Endothelial cell (in vitro differentiated cells): Measurements from ENCODE around the gene ARPC5. TPM values are rescaled to one million over a fixed set of nuclear protein-coding genes. Genes with fewer than 3 reads are reported as not detected.
"Not testable (repeated sequence)": the region's sequence is repeated elsewhere in the genome, so short reads cannot be mapped to it uniquely, and the experiment has no call there.

Experiments
- DNase-seq: peaks from one replicate; pipeline ENCODE4 v3.0.0; 2021; ENCODE audit warnings: low spot score
- H3K27ac Mint-ChIP-seq: one replicate; pipeline ENCODE4 v1.8.0; 2021; ENCODE audit warnings: mixed read lengths, inconsistent platforms; ENCODE audit not compliant: unreplicated experiment
- H3K27me3 Mint-ChIP-seq: one replicate; pipeline ENCODE4 v1.8.0; 2021; ENCODE audit warnings: mild to moderate bottlenecking, moderate library complexity, mixed read lengths, inconsistent platforms; ENCODE audit not compliant: unreplicated experiment
- H3K36me3 Mint-ChIP-seq: one replicate; pipeline ENCODE4 v1.8.0; 2021; ENCODE audit warnings: mild to moderate bottlenecking, low read depth, mixed read lengths, inconsistent platforms; ENCODE audit not compliant: unreplicated experiment
- H3K4me1 Mint-ChIP-seq: one replicate; pipeline ENCODE4 v1.8.0; 2021; ENCODE audit warnings: mild to moderate bottlenecking, mixed read lengths, inconsistent platforms; ENCODE audit not compliant: unreplicated experiment
- H3K4me3 Mint-ChIP-seq: one replicate; pipeline ENCODE4 v1.8.0; 2021; ENCODE audit warnings: mild to moderate bottlenecking, mixed read lengths, inconsistent platforms; ENCODE audit not compliant: unreplicated experiment
- H3K9me3 Mint-ChIP-seq: one replicate; pipeline ENCODE4 v1.8.0; 2021; ENCODE audit warnings: mixed read lengths, inconsistent platforms; ENCODE audit not compliant: unreplicated experiment
- CTCF ChIP-seq: fragments of 200-600 bp; sonication (generic); IDR thresholded peaks from one replicate; pipeline ENCODE4 v1.5.0; 2021; ENCODE audit warnings: antibody characterized with exemption; ENCODE audit not compliant: unreplicated experiment
- total RNA-seq: library from RNA; stranded (reverse); fragmentation: NEBNext Ultra II Directional; extraction: Animal tissue kit (Norgen Biotek cat#: 25700); gene quantifications from one replicate; pipeline ENCODE4 v1.2.1, GENCODE V29; 2021; ENCODE audit not compliant: unreplicated experiment

ARPC5 gene
- total RNA-seq, 1 donor from 2014 or later, result 142 TPM

- Mint-ChIP-seq H3K9me3 (no peaks in the 10 kb centered on the region), H3K36me3 (no peaks in the 10 kb centered on the region), H3K27ac (peak overlapping the region; percentile 72)
These were observed 12.4 kb downstream of the ARPC5 start for GRCh38 chr1:183622884-183623785.

GRCh38 chr1:183622013-183622412 lies 13.6 kb downstream of the ARPC5 start:
- TF ChIP-seq CTCF, result no peak
- peaks cover 10% of the 10 kb centered on the region for H3K4me1 Mint-ChIP-seq
- no peak overlapping the region for H3K4me3 Mint-ChIP-seq
- no peak overlapping the region for H3K27ac Mint-ChIP-seq
- H3K27me3 Mint-ChIP-seq, result peaks cover 1% of the 10 kb centered on the region
- H3K36me3 Mint-ChIP-seq, result no peaks in the 10 kb centered on the region
- no peaks in the 10 kb centered on the region for H3K9me3 Mint-ChIP-seq
- no peak for DNase-seq

More at GRCh38 chr1:183622884-183623785, 12.4 kb downstream of the ARPC5 start:
- no peak for TF ChIP-seq CTCF
- peak; percentile 49 for DNase-seq
- peaks cover 8% of the 10 kb centered on the region for H3K4me1 Mint-ChIP-seq
- no peaks in the 10 kb centered on the region for H3K27me3 Mint-ChIP-seq
- no peak overlapping the region for H3K4me3 Mint-ChIP-seq

- H3K27ac Mint-ChIP-seq, result no peak overlapping the region
- H3K9me3 Mint-ChIP-seq, result no peaks in the 10 kb centered on the region
These were observed 15.3 kb downstream of the ARPC5 start for GRCh38 chr1:183620311-183620710.

GRCh38 chr1:183619781-183620180 lies 15.8 kb downstream of the ARPC5 start:
- DNase-seq, result no peak
- Mint-ChIP-seq H3K36me3 (no peaks in the 10 kb centered on the region), H3K4me3 (no peak overlapping the region), H3K9me3 (no peaks in the 10 kb centered on the region), H3K4me1 (peaks cover 9% of the 10 kb centered on the region), H3K27ac (no peak overlapping the region), H3K27me3 (peaks cover 3% of the 10 kb centered on the region)
- no peak for TF ChIP-seq CTCF

More at GRCh38 chr1:183620311-183620710, 15.3 kb downstream of the ARPC5 start:
- no peak for DNase-seq
- H3K4me1 Mint-ChIP-seq, result peaks cover 9% of the 10 kb centered on the region
- no peak for TF ChIP-seq CTCF
- H3K36me3 Mint-ChIP-seq, result no peaks in the 10 kb centered on the region
- H3K4me3 Mint-ChIP-seq, result no peak overlapping the region
- H3K27me3 Mint-ChIP-seq, result peaks cover 2% of the 10 kb centered on the region

GRCh38 chr1:183618202-183618601 lies 17.4 kb downstream of the ARPC5 start:
- H3K36me3 Mint-ChIP-seq, H3K4me3 Mint-ChIP-seq, H3K27me3 Mint-ChIP-seq, H3K27ac Mint-ChIP-seq, H3K4me1 Mint-ChIP-seq, DNase-seq, H3K9me3 Mint-ChIP-seq: not testable (repeated sequence)

- not testable (repeated sequence) for H3K9me3 Mint-ChIP-seq, H3K27ac Mint-ChIP-seq, H3K4me3 Mint-ChIP-seq, DNase-seq, H3K27me3 Mint-ChIP-seq, H3K4me1 Mint-ChIP-seq, H3K36me3 Mint-ChIP-seq
These were observed 22.6 kb downstream of the ARPC5 start for GRCh38 chr1:183612975-183613374.
